Ascending aorta (tissue), 2 donors: ENCODE results near the gene MCUB. TPM values are rescaled to one million over a fixed set of nuclear protein-coding genes. Genes with fewer than 3 reads are reported as not detected.

ENCODE experiments used
- DNase-seq, 2 donors: peaks; one replicate each; pipeline ENCODE4 v3.0.0-alpha.2; 2019; ENCODE audit warnings: low spot score in 2 of 2
- H3K27ac ChIP-seq, 2 donors: fragments of 200-600 bp; sonication (generic); one replicate each; pipeline ENCODE4 v1.5.1; 2016 to 2017; ENCODE audit warnings: mild to moderate bottlenecking in 1 of 2
- H3K27me3 ChIP-seq: fragments of 200-600 bp; sonication (generic); one replicate; pipeline ENCODE4 v1.5.1; 2017
- H3K36me3 ChIP-seq, 2 donors: fragments of 200-600 bp; sonication (generic); one replicate each; pipeline ENCODE4 v1.5.1; 2016
- H3K4me1 ChIP-seq, 2 donors: fragments of 200-600 bp; sonication (generic); one replicate each; pipeline ENCODE4 v1.5.1; 2016 to 2017; ENCODE audit warnings: mild to moderate bottlenecking in 1 of 2
- H3K4me3 ChIP-seq, 2 donors: fragments of 200-600 bp; sonication (generic); one replicate each; pipeline ENCODE4 v1.5.1; 2016 to 2017; ENCODE audit warnings: mild to moderate bottlenecking in 1 of 2
- H3K9me3 ChIP-seq, 2 donors: fragments of 200-600 bp; sonication (generic); one replicate each; pipeline ENCODE4 v1.5.1; 2016
- intact Hi-C: fragments of 100-400 bp; cut with DNase I; formaldehyde crosslinking; loops from one replicate; pipeline ENCODE4 v1.15.1; 2023
- total RNA-seq: library from RNA; depleted of rRNA; stranded (reverse); fragments of >200 nt; gene quantifications from one replicate; pipeline ENCODE4 v1.1.0, GENCODE V29; 2016
- TF ChIP-seq, protein P1 (sequence below), 3 experiments: fragments of 200-600 bp in 2 of 3; fragments of 450-650 bp in 1 of 3; sonication (generic) in 2 of 3; IDR thresholded peaks; one replicate each; pipeline ENCODE4 v1.5.1; 2016 to 2019; ENCODE audit warnings: antibody characterized with exemption in 3 of 3, mild to moderate bottlenecking in 1 of 3, moderate library complexity in 1 of 3

The MCUB gene
- total RNA-seq, 1 donor from 2014 or later = 430 TPM

DNA sequence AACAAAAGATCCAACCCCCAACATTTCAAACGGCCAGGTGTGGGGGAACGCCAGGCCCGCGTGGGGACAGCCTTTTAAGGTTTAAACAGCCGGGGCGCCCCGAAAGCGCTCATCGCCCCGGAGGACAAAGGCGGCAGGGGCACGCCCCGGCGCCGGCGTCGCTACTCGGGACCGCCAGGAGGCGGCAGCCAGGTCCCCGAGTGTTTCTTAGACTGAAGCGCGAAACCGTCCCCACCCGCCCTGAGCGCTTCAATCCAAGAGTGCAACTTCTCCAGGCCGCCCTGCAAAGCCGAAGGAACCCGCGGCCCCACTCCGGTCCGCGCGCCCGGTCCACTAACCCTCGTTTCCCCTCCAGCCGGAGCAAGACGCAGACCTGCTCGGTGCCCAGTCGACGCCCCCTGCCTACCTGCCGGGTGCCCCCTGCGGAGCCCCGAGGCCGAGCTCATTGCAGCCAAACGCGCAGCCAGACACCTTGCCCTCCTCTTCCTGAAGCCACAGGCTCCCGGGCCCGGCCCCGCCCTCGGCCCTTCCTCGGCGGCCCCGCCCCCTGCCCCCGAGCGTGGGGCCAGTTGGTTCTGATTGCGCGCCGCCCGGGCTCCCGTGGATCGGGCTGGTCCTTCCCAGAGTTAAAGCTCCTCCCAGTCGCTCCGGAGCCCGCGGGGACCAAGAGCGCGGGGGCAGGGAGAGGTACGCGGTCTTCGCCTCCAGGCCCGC lies 143.1 kb downstream of the MCUB start, which contains the start of gene CASP6:
TSS of gene CASP6 (minus strand) at position 496 of the 714 bp plus-strand sequence. CDS start at position 446, 50 bp downstream.
- TF ChIP-seq, protein P1, sequence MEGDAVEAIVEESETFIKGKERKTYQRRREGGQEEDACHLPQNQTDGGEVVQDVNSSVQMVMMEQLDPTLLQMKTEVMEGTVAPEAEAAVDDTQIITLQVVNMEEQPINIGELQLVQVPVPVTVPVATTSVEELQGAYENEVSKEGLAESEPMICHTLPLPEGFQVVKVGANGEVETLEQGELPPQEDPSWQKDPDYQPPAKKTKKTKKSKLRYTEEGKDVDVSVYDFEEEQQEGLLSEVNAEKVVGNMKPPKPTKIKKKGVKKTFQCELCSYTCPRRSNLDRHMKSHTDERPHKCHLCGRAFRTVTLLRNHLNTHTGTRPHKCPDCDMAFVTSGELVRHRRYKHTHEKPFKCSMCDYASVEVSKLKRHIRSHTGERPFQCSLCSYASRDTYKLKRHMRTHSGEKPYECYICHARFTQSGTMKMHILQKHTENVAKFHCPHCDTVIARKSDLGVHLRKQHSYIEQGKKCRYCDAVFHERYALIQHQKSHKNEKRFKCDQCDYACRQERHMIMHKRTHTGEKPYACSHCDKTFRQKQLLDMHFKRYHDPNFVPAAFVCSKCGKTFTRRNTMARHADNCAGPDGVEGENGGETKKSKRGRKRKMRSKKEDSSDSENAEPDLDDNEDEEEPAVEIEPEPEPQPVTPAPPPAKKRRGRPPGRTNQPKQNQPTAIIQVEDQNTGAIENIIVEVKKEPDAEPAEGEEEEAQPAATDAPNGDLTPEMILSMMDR (IDR thresholded peaks at IDR 0.05) = peak; percentile 65 to 74 (median 69)
- Histone ChIP-seq H3K4me1 (peaks cover 6 to 15% of the 10 kb centered on the region in 2 donors), H3K27ac (peak within 1 kb of the TSS; percentile 73 to 82), H3K27me3 (no peaks in the 10 kb centered on the region), H3K36me3 (no peaks in the 10 kb centered on the region), H3K4me3 (peak within 1 kb of the TSS; percentile 58 to 77), H3K9me3 (no peaks in the 10 kb centered on the region)
- peak; percentile 52 to 92 for DNase-seq
- intact Hi-C loops = loop anchor here (1.0 to 5.0 kb wide), 4 partner anchors 27 to 1052 kb away; partner anchors contain the start of genes OSTC, PLA2G12A and SEC24B

DNA sequence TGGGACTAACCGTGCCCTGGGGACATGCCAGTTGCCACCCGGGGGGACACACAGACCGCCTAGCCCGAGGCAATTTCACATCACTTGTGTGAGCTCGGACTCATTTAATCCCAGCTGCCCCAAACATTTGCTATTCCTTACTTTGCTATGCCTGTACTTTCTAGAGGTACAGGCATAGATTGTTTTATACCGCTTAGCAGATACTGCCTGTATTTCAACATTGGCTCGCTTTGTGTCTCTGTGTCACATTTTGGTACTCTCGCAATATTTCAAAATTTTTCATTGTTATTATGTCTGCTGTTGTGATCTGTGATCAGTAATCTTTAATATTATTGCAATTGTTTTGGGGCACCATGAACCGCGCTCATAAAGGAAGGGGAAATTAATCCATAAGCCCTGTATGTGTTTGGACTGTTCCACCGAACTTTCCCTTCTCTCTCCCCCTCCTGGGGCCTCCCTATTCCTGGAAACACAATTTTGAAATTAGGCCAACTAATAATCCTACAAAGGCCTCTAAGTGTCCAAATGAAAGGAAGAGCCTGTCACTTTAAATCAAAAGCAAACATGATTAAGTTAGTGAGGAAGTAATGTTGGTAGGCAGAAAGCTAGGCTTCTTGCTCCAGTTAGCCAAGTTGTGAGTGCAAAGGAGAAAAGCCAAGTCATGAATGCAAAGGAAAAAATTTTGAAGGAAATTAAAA lies 143.8 kb downstream of the MCUB start:
- intact Hi-C loops = loop anchor here (1.0 to 5.0 kb wide), 4 partner anchors 26 to 1053 kb away; partner anchors contain the start of genes OSTC, PLA2G12A and SEC24B
- TF ChIP-seq, protein P1 (IDR thresholded peaks at IDR 0.05) = no peak
- peak overlapping the region; percentile 58 to 77 for H3K4me3 ChIP-seq
- H3K27ac ChIP-seq = peak overlapping the region; percentile 73 to 82
- no peaks in the 10 kb centered on the region for H3K9me3 ChIP-seq
- no peaks in the 10 kb centered on the region for H3K27me3 ChIP-seq
- H3K4me1 ChIP-seq = peaks cover 6 to 15% of the 10 kb centered on the region in 2 donors
- DNase-seq = no peak
- no peaks in the 10 kb centered on the region for H3K36me3 ChIP-seq

DNA sequence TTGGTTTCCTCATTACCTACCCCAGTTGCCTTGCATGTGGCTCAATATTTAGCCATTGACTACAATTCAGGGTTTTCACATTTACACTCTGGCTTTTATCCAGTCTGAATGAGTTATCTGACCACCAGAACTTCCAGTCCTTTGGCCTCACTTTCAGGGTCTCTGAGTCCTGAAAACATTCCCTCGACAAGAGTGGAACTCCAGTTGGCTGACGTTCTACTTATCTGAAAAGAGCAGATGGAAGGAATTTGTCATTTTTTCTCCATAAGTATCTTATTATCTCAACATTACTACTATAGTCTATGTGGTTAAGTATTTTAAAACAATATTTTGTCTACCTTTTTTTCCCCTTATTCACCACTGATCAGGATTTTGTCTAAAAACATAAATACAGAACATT lies 148.4 kb downstream of the MCUB start:
- DNase-seq = no peak
- Histone ChIP-seq H3K4me1 (peaks cover 0 to 4% of the 10 kb centered on the region in 2 donors), H3K27ac (no peak overlapping the region), H3K27me3 (no peaks in the 10 kb centered on the region), H3K36me3 (peaks cover 0 to 7% of the 10 kb centered on the region in 2 donors), H3K4me3 (no peak overlapping the region), H3K9me3 (no peaks in the 10 kb centered on the region)
- intact Hi-C loops = no loop called here
- TF ChIP-seq, protein P1 (IDR thresholded peaks at IDR 0.05) = no peak

- Histone ChIP-seq H3K27ac (no peak overlapping the region), H3K4me3 (no peak overlapping the region), H3K4me1 (no peaks in the 10 kb centered on the region), H3K27me3 (no peaks in the 10 kb centered on the region), H3K36me3 (peaks cover 0 to 13% of the 10 kb centered on the region in 2 donors), H3K9me3 (no peaks in the 10 kb centered on the region)
- TF ChIP-seq, protein P1 (IDR thresholded peaks at IDR 0.05) = no peak
- intact Hi-C loops = no loop called here
- no peak for DNase-seq
Observed at GRCh38 chr4:109708990-109709389, 148.9 kb downstream of the MCUB start.

- Histone ChIP-seq H3K4me1 (no peaks in the 10 kb centered on the region), H3K4me3 (no peak overlapping the region), H3K9me3 (no peaks in the 10 kb centered on the region), H3K36me3 (peaks cover 7 to 36% of the 10 kb centered on the region in 2 donors), H3K27ac (no peak overlapping the region), H3K27me3 (no peaks in the 10 kb centered on the region)
- intact Hi-C loops = no loop called here
- TF ChIP-seq, protein P1 (IDR thresholded peaks at IDR 0.05) = no peak
- no peak for DNase-seq
Observed at GRCh38 chr4:109713500-109713899, 153.5 kb downstream of the MCUB start.
